AG09309 (cell line): Measurements from ENCODE around the gene DAO.
"Not testable (repeated sequence)": the region's sequence is repeated elsewhere in the genome, so short reads cannot be mapped to it uniquely, and the experiment has no call there.

Experiments
- DNase-seq: peaks from one replicate; pipeline ENCODE4 v3.0.0-alpha.2; 2010; ENCODE audit warnings: low read depth
- H3K4me3 ChIP-seq: 2 replicates; pipeline ENCODE4 v1.5.1; 2011; ENCODE audit warnings: mild to moderate bottlenecking, low read depth, low read length, moderate library complexity; ENCODE audit not compliant: control insufficient read depth
- TF ChIP-seq, protein P1 (sequence below): IDR thresholded peaks from 2 replicates; pipeline ENCODE4 v1.5.1; 2011; ENCODE audit warnings: mild to moderate bottlenecking, low read depth, low read length, inconsistent platforms; ENCODE audit not compliant: insufficient read depth, control insufficient read depth; ENCODE audit errors: missing control alignments

DAO gene

DNA sequence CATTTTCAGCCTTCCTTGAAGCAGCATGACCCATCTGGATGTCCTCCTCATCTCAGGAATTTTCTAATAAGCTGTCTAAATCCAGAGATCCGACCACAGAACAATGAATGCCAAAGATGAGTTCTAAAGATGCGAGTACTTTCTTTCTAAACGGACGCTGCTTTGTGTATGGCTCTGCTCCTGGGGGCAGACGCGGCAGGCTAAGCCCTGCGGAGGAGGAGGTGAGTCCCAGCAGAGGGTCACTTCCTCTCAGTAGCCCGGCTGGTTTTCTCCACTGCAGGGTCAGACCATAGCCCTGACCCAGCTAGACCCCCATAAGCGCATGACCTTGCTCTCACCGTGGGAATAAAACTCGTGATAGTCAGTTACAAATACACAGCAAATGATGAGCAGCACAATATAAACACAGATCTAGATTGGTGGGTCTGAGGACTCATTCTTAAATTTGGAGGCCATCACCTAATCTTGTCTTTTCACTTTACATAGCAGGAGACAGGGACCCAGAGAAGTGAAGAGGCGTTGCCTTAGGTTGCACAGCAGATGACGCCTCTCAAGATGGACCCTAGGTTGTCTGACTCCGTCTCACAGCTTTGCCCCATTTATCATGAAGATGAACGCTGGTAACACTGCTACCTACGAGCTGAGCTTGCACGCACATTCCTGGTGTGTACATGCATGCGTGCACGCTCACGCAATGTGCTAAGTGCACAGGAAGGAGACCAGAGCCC, 39.1 kb upstream of the DAO start:
- H3K4me3 ChIP-seq, result no peak overlapping the region
- DNase-seq, result no peak
- TF ChIP-seq, protein P1, sequence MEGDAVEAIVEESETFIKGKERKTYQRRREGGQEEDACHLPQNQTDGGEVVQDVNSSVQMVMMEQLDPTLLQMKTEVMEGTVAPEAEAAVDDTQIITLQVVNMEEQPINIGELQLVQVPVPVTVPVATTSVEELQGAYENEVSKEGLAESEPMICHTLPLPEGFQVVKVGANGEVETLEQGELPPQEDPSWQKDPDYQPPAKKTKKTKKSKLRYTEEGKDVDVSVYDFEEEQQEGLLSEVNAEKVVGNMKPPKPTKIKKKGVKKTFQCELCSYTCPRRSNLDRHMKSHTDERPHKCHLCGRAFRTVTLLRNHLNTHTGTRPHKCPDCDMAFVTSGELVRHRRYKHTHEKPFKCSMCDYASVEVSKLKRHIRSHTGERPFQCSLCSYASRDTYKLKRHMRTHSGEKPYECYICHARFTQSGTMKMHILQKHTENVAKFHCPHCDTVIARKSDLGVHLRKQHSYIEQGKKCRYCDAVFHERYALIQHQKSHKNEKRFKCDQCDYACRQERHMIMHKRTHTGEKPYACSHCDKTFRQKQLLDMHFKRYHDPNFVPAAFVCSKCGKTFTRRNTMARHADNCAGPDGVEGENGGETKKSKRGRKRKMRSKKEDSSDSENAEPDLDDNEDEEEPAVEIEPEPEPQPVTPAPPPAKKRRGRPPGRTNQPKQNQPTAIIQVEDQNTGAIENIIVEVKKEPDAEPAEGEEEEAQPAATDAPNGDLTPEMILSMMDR, result no peak

DNA sequence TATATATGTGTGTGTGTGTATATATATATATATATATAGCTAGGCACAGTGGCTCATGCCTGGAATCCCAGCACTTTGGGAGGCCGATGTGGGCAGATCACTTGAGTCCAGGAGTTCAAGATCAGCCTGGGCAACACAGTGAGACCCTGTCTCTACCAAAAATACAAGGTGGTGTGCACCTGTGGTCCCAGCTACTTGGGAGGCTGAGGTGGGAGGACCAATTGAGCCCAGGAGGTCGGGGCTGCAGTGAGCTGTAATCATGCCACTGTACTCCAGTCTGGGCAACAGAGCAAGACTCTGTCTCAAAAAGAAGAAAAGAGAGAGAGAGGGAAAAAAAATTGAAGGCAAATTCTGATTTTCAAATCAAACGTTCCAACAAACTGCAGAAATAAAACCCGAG, 38.1 kb upstream of the DAO start:
- not testable (repeated sequence) for DNase-seq, H3K4me3 ChIP-seq

DNA sequence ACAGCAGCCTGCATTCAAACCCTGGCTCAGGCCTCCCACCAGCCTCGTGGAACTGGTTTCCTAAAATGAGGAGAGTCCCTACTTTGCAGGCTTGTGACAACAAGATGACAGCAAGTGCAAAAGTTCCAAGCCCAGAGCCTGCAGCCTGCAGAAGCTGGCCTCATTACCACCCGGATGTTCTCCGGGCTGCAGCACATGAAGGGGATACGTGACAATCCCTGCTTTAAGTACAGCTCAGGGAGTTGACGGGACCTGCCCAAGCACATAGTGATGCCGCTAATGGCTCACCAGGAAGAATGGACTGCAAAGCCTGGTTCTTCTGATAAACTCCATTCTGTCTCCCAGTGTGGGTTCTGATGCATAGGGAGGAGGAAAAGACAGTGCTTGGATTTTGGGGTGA, 37.5 kb upstream of the DAO start:
- no peak for DNase-seq
- H3K4me3 ChIP-seq, result no peak overlapping the region
- TF ChIP-seq, protein P1, result no peak

DNA sequence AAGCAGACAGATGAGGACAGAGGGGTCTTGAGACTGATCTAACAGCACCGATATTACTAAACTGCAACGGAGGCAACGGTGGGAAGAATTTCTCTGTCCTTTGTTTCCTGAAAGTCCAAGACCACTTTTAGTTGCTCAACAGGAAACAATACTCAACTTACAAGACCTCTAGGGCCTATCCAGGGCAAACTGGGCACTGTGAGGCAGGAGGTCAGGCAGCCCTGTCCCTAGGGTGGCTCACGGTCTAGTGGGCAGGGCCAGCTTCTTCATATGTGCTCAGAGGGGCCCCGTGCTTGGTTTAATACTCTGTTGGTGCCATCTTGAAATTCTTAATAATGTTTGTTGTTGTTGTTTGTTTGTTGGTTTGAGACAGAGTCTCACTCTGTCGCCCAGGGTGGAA, 36.7 kb upstream of the DAO start:
- no peak for DNase-seq
- TF ChIP-seq, protein P1, result no peak
- H3K4me3 ChIP-seq, result no peak overlapping the region

DNA sequence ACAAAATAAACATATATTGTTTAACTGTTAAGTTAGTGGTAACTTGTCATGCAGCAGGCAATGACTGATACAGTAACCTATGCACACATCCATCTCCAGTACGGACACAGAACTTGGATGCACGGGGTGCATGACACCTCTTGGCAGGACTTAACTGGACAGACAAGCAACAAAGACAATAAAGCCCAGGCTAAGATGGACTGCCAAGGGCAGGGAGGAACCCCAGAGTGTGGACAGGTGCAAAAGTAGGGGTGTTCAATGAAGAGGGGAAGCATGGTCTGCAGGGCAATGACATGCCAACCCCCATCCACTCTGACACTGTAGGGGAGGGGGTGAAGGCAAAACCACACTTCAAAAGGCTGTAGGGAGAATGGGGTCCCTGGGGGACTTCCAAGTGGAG, 34.2 kb upstream of the DAO start:
- no peak for DNase-seq
- TF ChIP-seq, protein P1, result no peak
- H3K4me3 ChIP-seq, result no peak overlapping the region

DNA sequence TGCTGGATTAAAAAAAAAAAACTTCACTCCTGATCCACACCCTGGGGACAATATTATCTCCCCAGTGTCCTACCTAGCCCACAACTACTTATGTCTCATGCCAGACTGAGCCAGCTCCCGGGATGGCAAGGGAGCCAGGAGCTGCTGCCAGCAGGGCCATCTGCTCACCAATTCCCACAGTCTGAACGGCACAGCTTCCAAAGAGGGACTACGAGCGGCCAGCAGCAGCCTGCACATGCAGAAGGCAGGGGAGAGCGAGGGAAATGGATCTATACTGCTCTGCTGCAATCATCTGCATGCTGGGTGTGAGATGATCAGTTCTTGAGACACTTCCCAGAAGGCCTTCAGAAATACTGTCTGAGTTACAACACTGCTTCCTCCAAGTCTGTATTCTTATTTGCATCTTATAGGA, 33.6 kb upstream of the DAO start:
- TF ChIP-seq, protein P1, result no peak
- DNase-seq, result no peak
- H3K4me3 ChIP-seq, result no peak overlapping the region

DNA sequence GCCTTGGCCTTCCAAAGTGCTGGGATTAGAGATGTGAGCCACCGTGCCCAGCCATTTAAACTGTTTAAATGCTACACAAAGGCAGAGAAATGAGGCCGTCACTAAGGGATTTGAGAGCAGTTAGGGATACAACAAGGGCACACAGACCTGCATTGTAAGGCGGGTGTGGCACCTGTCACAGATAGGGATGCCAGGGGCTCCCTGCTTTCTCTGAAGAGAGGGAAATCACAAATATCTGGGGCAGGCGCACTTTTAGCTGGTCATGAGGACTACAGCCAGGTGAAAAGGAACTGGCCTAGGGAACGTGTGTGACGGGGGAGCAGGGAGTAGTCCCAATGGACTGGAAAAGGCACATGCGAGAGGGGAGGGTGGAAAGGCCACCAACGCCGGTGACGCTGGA, 32.2 kb upstream of the DAO start:
- no peak for DNase-seq
- TF ChIP-seq, protein P1, result no peak

More for the DNA sequence above, 32.2 kb upstream of the DAO start:
- H3K4me3 ChIP-seq, result no peak overlapping the region
